ENCODE results near the gene ARHGAP32. TPM values are rescaled to one million over a fixed set of nuclear protein-coding genes. Genes with fewer than 3 reads are reported as not detected.

Gene ARHGAP32
- total RNA-seq, 4 donors from 2014 or later, result 41.3 to 108 (median 101) TPM

DNA sequence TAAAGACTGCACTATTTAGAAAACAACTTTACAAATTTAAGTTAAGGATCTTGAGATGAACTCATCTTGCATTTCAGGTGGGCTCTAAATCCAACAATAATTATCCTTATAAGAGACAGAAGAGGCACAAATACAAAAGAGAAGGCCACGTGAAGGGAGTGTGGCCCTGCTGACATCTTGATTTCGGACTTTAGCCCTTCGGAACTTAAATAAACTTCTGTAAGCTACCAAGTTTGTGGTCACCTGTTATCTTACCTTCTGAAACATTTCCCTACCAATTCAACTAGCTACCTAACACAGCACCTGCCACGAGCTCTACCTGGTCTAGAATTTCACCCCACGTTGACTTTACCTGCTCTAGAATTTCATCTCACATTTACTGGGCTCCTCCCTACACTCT lies 42.9 kb upstream of the ARHGAP32 start:
- Histone ChIP-seq H3K27me3 (no peaks in the 10 kb centered on the region), H3K9me3 (no peaks in the 10 kb centered on the region), H3K4me3 (no peak overlapping the region), H3K4me1 (no peaks in the 10 kb centered on the region), H3K36me3 (no peaks in the 10 kb centered on the region), H3K27ac (no peak overlapping the region)
- no peak for TF ChIP-seq POLR2A (IDR thresholded peaks at IDR 0.05)
- TF ChIP-seq, protein P1, sequence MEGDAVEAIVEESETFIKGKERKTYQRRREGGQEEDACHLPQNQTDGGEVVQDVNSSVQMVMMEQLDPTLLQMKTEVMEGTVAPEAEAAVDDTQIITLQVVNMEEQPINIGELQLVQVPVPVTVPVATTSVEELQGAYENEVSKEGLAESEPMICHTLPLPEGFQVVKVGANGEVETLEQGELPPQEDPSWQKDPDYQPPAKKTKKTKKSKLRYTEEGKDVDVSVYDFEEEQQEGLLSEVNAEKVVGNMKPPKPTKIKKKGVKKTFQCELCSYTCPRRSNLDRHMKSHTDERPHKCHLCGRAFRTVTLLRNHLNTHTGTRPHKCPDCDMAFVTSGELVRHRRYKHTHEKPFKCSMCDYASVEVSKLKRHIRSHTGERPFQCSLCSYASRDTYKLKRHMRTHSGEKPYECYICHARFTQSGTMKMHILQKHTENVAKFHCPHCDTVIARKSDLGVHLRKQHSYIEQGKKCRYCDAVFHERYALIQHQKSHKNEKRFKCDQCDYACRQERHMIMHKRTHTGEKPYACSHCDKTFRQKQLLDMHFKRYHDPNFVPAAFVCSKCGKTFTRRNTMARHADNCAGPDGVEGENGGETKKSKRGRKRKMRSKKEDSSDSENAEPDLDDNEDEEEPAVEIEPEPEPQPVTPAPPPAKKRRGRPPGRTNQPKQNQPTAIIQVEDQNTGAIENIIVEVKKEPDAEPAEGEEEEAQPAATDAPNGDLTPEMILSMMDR (IDR thresholded peaks at IDR 0.05), result no peak
- DNase-seq, result no peak

DNA sequence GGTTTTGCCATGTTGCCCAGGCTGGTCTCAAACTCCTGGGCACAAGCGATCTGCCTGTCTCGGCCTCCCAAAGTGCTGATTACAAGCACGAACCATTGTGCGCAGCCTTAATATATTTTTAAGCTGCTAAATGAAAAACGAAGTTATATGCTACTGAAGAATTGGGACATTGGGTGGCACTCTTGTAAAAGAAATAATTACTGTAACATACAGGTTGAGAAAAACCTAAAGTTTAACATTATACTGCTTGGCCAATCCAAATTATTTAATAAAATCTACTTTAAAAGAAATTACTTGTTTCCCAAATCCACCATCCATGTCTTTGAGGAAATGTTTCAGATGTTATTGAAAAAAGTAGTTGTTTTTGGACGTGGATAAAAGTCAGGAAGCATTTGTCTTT lies 37.9 kb upstream of the ARHGAP32 start:
- no peak for TF ChIP-seq POLR2A (IDR thresholded peaks at IDR 0.05)
- TF ChIP-seq, protein P1 (IDR thresholded peaks at IDR 0.05), result peak in 3 of 6 experiments; percentile 7 to 19 (median 16)
- no peak for DNase-seq

DNA sequence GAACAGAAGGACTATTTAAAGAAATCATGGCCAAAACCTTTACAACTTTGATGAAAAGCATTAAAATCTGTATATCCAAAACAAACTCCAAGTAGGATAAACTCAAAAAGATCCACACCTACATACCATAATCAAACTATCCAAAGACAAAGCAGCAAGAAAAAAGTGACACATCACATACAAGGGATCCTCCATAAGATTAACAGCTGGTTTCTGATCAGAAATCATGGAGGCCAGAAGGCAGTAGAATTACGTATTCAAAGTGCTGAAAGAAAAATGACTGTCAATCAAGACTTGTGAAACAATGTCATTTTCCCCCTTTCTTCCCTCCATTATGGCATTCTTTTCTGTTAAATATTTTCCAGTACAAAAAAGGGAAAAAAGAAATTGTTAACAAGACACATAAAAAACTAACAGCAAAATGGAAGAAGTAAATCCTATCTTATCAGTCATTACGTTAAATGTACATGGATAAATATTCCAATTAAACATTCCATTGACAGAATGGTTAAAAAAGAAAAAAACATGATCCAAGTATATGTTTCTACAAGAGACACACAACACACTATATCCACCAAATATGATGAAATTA lies 34.2 kb upstream of the ARHGAP32 start:
- peaks cover 0 to 9% (median 0%) of the 10 kb centered on the region in 4 donors for H3K9me3 ChIP-seq
- H3K27me3 ChIP-seq, result no peaks in the 10 kb centered on the region
- no peak overlapping the region for H3K27ac ChIP-seq
- H3K36me3 ChIP-seq, result no peaks in the 10 kb centered on the region
- TF ChIP-seq, protein P1 (IDR thresholded peaks at IDR 0.05), result no peak
- no peak for TF ChIP-seq POLR2A (IDR thresholded peaks at IDR 0.05)
- DNase-seq, result no peak
- H3K4me3 ChIP-seq, result no peak overlapping the region
- no peaks in the 10 kb centered on the region for H3K4me1 ChIP-seq

More for the DNA sequence above, 37.9 kb upstream of the ARHGAP32 start:
- Histone ChIP-seq H3K4me3 (no peak overlapping the region), H3K27ac (no peak overlapping the region), H3K36me3 (no peaks in the 10 kb centered on the region), H3K27me3 (no peaks in the 10 kb centered on the region), H3K4me1 (no peaks in the 10 kb centered on the region), H3K9me3 (peaks cover 0 to 9% (median 0%) of the 10 kb centered on the region in 4 donors)

DNA sequence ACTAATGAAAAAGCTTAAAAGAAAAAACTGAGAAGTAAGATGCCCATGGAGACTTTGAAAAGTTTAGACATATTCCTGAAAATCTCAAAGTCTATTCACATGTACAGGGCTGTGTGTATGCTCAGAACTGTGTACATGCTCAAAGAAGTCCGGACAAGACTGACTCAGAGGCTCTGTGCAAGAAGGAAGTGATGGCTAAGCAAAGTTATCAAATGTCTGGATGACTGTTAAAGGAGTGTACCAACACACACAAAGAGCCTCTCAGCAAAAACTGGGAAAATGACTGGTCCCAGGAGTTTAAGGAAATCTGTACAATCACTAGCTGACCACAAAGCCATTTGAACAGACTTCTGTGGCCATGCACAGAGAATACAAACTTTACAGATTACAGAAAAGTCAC lies 33.1 kb upstream of the ARHGAP32 start:
- no peaks in the 10 kb centered on the region for H3K4me1 ChIP-seq
- H3K36me3 ChIP-seq, result no peaks in the 10 kb centered on the region
- H3K9me3 ChIP-seq, result peaks cover 0 to 9% (median 0%) of the 10 kb centered on the region in 4 donors
- no peaks in the 10 kb centered on the region for H3K27me3 ChIP-seq
- no peak overlapping the region for H3K4me3 ChIP-seq
- TF ChIP-seq, protein P1 (IDR thresholded peaks at IDR 0.05), result no peak
- no peak for TF ChIP-seq POLR2A (IDR thresholded peaks at IDR 0.05)
- no peak overlapping the region for H3K27ac ChIP-seq
- DNase-seq, result no peak

DNA sequence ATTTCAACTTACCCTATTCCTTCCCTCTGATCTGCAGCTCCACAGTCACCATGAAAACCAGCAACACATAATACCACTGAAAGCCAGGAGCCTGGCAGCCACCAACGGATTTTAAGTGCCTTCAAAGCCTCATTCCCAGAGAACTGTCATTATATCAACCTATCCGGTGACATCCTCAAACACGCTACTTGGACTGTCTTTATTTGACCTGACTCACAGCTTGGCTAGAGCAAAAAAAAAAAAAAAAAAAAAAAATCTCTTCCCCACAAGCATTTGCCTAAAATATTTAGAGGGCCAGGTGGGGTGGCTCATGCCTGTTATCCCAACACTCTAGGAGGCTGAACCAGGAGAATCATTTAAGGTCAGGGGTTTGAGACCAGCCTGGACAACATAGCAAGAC lies 32.4 kb upstream of the ARHGAP32 start:
- no peak for TF ChIP-seq POLR2A (IDR thresholded peaks at IDR 0.05)
- TF ChIP-seq, protein P1 (IDR thresholded peaks at IDR 0.05), result no peak
- no peak overlapping the region for H3K4me3 ChIP-seq
- H3K36me3 ChIP-seq, result no peaks in the 10 kb centered on the region
- peaks cover 0 to 9% (median 0%) of the 10 kb centered on the region in 4 donors for H3K9me3 ChIP-seq
- no peaks in the 10 kb centered on the region for H3K27me3 ChIP-seq
- H3K4me1 ChIP-seq, result no peaks in the 10 kb centered on the region
- no peak overlapping the region for H3K27ac ChIP-seq
- no peak for DNase-seq
